HCT116 (cell line): ENCODE measurements around the gene PTPN18. TPM values are rescaled to one million over a fixed set of nuclear protein-coding genes. Genes with fewer than 3 reads are reported as not detected.

Experiments
- ATAC-seq: fragments of 200-7000 bp; cut with Tn5 transposase; 2 replicates; pipeline ENCODE4 v1.9.1; 2020; ENCODE audit warnings: mild to moderate bottlenecking, moderate library complexity
- BruUV-seq: library from RNA; stranded (reverse); fragments of 400-500 nt; replicated peaks from 2 replicates; lab custom pipeline; 2021; lab: Mats Ljungman, UMichigan
- CTCF ChIA-PET: fragments of 300-600 bp; sonication (Branson Sonifier 250); formaldehyde crosslinking; loops from one replicate; lab custom pipeline; 2021; ENCODE audit warnings: antibody characterized with exemption; lab: Charles Lee
- POLR2A ChIA-PET: fragments of 300-600, 350-600 bp; sonication (Branson Sonifier 250); formaldehyde crosslinking; loops from one replicate; lab custom pipeline; 2021; ENCODE audit warnings: antibody characterized with exemption; lab: Charles Lee
- RAD21 ChIA-PET, 2 experiments: fragments of 300-600 bp; sonication (Branson Sonifier 250); formaldehyde crosslinking; loops; one replicate each; lab custom pipeline; 2023; ENCODE audit warnings: low total read pairs in 2 of 2; ENCODE audit not compliant: uncharacterized antibody in 2 of 2, unreplicated experiment in 2 of 2, low non-redundant PET in 1 of 2; lab: Charles Lee
- DNase-seq: peaks from one replicate; pipeline ENCODE4 v3.0.0-alpha.2; 2010; ENCODE audit warnings: low read depth, low spot score
- H2AFZ ChIP-seq: fragments of 200-600 bp; shearing (Covaris generic), sonication (generic); 2 replicates; pipeline ENCODE4 v1.6.1; 2017; ENCODE audit warnings: low read depth, mixed run types, mixed read lengths, antibody characterized with exemption, low read length; ENCODE audit not compliant: poor library complexity, severe bottlenecking
- H3K27ac ChIP-seq: 2 replicates; pipeline ENCODE4 v1.5.1; 2012; ENCODE audit warnings: low read depth, low read length
- H3K27me3 ChIP-seq: fragments of 200-600 bp; sonication (generic); 2 replicates; pipeline ENCODE4 v1.6.1; 2016; ENCODE audit warnings: mixed run types, low read length, mixed read lengths; ENCODE audit not compliant: insufficient read depth
- H3K36me3 ChIP-seq, 2 experiments: fragments of 200-500 bp in 1 of 2; fragments of 200-600 bp in 1 of 2; sonication (Bioruptor generic) in 1 of 2; sonication (generic) in 1 of 2; 2 replicates each; pipeline versions ENCODE4 v1.5.1 to v1.6.1; 2014 to 2016; ENCODE audit warnings: low read length in 2 of 2, inconsistent platforms in 1 of 2, mixed read lengths in 1 of 2, mixed run types in 1 of 2; ENCODE audit not compliant: insufficient read depth in 2 of 2, control insufficient read depth in 1 of 2
- H3K4me1 ChIP-seq, 2 experiments: fragments of 200-600 bp in 1 of 2; sonication (generic) in 1 of 2; 2 replicates each; pipeline versions ENCODE4 v1.5.1 to v1.6.1; 2012 to 2017; ENCODE audit warnings: low read length in 2 of 2, inconsistent platforms in 1 of 2, mild to moderate bottlenecking in 1 of 2, mixed read lengths in 1 of 2, mixed run types in 1 of 2, moderate library complexity in 1 of 2; ENCODE audit not compliant: insufficient read depth in 2 of 2, control insufficient read depth in 1 of 2
- H3K4me2 ChIP-seq: fragments of 200-600 bp; sonication (generic); 2 replicates; pipeline ENCODE4 v1.6.1; 2017; ENCODE audit warnings: mixed run types, low read length, mixed read lengths
- H3K4me3 ChIP-seq, 2 experiments: fragments of 200-600 bp in 1 of 2; sonication (generic) in 1 of 2; replicated peaks in 1 of 2; 2 replicates each; pipeline ENCODE4 v1.5.1; 2011 to 2016; ENCODE audit warnings: low read length in 2 of 2, control low read depth in 1 of 2, low read depth in 1 of 2, mild to moderate bottlenecking in 1 of 2, mixed read lengths in 1 of 2, mixed run types in 1 of 2
- H3K79me2 ChIP-seq: fragments of 200-600 bp; sonication (generic); 2 replicates; pipeline ENCODE4 v1.6.1; 2017; ENCODE audit warnings: mild to moderate bottlenecking, mixed run types, low read length, moderate library complexity, mixed read lengths; ENCODE audit not compliant: insufficient read depth
- H3K9ac ChIP-seq: fragments of 200-600 bp; sonication (generic); 2 replicates; pipeline ENCODE4 v1.6.1; 2016; ENCODE audit warnings: low read length, mixed read lengths
- H3K9me2 ChIP-seq: fragments of 200-600 bp; sonication (generic), shearing (Covaris generic); 2 replicates; pipeline ENCODE4 v1.6.1; 2017; ENCODE audit warnings: mixed run types, mild to moderate bottlenecking, moderate library complexity; ENCODE audit not compliant: insufficient read depth
- H3K9me3 ChIP-seq, 2 experiments: fragments of 200-500 bp in 1 of 2; fragments of 200-600 bp in 1 of 2; sonication (Bioruptor generic) in 1 of 2; sonication (generic) in 1 of 2; 2 replicates each; pipeline ENCODE4 v1.6.1; 2014 to 2017; ENCODE audit warnings: low read length in 2 of 2, mixed read lengths in 2 of 2, inconsistent platforms in 1 of 2, low read depth in 1 of 2, mild to moderate bottlenecking in 1 of 2, mixed run types in 1 of 2, moderate library complexity in 1 of 2; ENCODE audit not compliant: control insufficient read depth in 1 of 2, insufficient read depth in 1 of 2
- H4K20me1 ChIP-seq: fragments of 200-600 bp; sonication (generic), shearing (Covaris generic); 2 replicates; pipeline ENCODE4 v1.6.1; 2017; ENCODE audit warnings: mixed run types, mild to moderate bottlenecking, moderate library complexity; ENCODE audit not compliant: insufficient read depth
- CEBPB ChIP-seq: IDR thresholded peaks from 2 replicates; pipeline ENCODE4 v1.6.1; 2012; ENCODE audit warnings: low read depth
- POLR2A ChIP-seq: IDR thresholded peaks from 2 replicates; pipeline ENCODE4 v1.7.0; 2011; ENCODE audit warnings: borderline replicate concordance; ENCODE audit not compliant: insufficient read depth, insufficient read length; ENCODE audit errors: extremely low read depth
- TCF7L2 ChIP-seq: IDR thresholded peaks from 2 replicates; pipeline ENCODE4 v1.7.0; 2011; ENCODE audit warnings: borderline replicate concordance, inconsistent platforms; ENCODE audit not compliant: insufficient read depth, insufficient read length; ENCODE audit errors: extremely low read depth
- ZFX ChIP-seq: fragments of 450-650 bp; IDR thresholded peaks from 2 replicates; pipeline ENCODE4 v1.6.1; 2017
- intact Hi-C: fragments of 100-400 bp; cut with micrococcal nuclease; formaldehyde crosslinking; loops from 2 replicates; pipeline ENCODE4 v1.10.0; 2022
- total RNA-seq: library from RNA; stranded (reverse); gene quantifications from one replicate; pipeline ENCODE4 v1.2.1, GENCODE V29; 2021; ENCODE audit not compliant: unreplicated experiment
- TF ChIP-seq, protein P1 (sequence below): IDR thresholded peaks from 2 replicates; pipeline ENCODE4 v1.6.1; 2012
- TF ChIP-seq, protein P2 (sequence below): IDR thresholded peaks from 2 replicates; pipeline ENCODE4 v1.6.1; 2011; ENCODE audit warnings: mild to moderate bottlenecking, low read length, moderate library complexity; ENCODE audit not compliant: insufficient replicate concordance; ENCODE audit errors: extremely low read depth

Gene PTPN18
- total RNA-seq, 1 experiment from 2014 or later, result 52.4 TPM

DNA sequence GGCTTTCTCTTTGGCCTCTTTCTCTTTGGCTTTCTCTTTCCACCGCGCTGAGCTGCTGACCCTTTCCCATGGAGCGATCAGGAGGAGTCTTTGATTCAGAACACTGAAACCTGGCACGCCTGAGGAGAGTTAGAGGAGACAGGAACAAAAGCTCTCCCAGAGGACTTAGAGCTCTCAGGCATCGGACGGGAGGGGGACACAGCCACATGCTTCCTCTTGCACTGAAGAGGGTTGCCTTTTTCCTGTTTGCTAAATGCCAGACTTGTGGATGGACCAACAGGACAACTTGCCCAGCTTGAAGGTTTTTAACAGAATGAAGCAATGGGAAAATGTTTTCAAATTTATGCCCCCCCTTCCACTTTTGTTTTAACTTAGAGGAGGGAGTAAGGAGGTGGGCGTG, 3.6 kb upstream of the PTPN18 start:
- POLR2A ChIA-PET, result no interaction called here

More for the DNA sequence above, 3.6 kb upstream of the PTPN18 start:
- CTCF ChIA-PET, result no interaction called here
- Histone ChIP-seq H3K27me3 (no peaks in the 10 kb centered on the region), H3K27ac (no peak overlapping the region), H3K4me2 (no peak overlapping the region), H3K9ac (no peak overlapping the region), H3K9me2 (no peaks in the 10 kb centered on the region), H3K4me3 (no peak overlapping the region), H2AFZ (no peak overlapping the region), H3K79me2 (no peaks in the 10 kb centered on the region; the same call in none of the 2 replicates), H3K4me1 (peaks cover 0 to 19% of the 10 kb centered on the region in 2 experiments; a peak in 2 of 4 replicates), H3K36me3 (peaks cover 11 to 14% of the 10 kb centered on the region in 2 experiments), H4K20me1 (peaks cover 1% of the 10 kb centered on the region; the same call in 1 of the 2 replicates), H3K9me3 (no peaks in the 10 kb centered on the region)
- no peak for DNase-seq
- RAD21 ChIA-PET, result no interaction called here
- BruUV-seq, result no TSS peak
- TF ChIP-seq TCF7L2 (no peak), POLR2A (no peak), CEBPB (no peak), ZFX (no peak)
- TF ChIP-seq, protein P1, sequence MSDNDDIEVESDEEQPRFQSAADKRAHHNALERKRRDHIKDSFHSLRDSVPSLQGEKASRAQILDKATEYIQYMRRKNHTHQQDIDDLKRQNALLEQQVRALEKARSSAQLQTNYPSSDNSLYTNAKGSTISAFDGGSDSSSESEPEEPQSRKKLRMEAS, result no peak
- TF ChIP-seq, protein P2, sequence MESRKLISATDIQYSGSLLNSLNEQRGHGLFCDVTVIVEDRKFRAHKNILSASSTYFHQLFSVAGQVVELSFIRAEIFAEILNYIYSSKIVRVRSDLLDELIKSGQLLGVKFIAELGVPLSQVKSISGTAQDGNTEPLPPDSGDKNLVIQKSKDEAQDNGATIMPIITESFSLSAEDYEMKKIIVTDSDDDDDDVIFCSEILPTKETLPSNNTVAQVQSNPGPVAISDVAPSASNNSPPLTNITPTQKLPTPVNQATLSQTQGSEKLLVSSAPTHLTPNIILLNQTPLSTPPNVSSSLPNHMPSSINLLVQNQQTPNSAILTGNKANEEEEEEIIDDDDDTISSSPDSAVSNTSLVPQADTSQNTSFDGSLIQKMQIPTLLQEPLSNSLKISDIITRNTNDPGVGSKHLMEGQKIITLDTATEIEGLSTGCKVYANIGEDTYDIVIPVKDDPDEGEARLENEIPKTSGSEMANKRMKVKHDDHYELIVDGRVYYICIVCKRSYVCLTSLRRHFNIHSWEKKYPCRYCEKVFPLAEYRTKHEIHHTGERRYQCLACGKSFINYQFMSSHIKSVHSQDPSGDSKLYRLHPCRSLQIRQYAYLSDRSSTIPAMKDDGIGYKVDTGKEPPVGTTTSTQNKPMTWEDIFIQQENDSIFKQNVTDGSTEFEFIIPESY, result no peak
- no peak for ATAC-seq
- intact Hi-C loops, result no loop called here
